Measurements from ENCODE around the gene ZNF385A. TPM values are rescaled to one million over a fixed set of nuclear protein-coding genes. Genes with fewer than 3 reads are reported as not detected.

Gene ZNF385A
- total RNA-seq, 1 experiment from 2014 or later = 3.7 TPM

DNA sequence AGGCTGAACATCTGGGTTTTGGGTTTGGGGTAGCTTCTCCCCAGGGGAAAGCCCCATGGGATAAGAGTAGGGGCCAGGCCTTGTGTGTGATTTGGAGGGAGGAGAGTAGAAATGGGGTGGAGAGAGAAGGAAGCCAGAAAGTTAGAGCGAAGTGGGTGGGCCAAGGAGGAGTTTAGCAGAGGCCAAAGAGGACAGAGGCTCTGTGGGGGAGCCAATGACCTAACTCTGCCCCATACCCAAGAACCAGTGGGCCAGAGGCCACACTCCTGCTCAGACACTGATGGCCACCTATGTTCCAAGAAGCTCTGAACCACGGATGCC lies 9.3 kb downstream of the ZNF385A start:
- no peak for DNase-seq (ENCODE audit: low read depth)

DNA sequence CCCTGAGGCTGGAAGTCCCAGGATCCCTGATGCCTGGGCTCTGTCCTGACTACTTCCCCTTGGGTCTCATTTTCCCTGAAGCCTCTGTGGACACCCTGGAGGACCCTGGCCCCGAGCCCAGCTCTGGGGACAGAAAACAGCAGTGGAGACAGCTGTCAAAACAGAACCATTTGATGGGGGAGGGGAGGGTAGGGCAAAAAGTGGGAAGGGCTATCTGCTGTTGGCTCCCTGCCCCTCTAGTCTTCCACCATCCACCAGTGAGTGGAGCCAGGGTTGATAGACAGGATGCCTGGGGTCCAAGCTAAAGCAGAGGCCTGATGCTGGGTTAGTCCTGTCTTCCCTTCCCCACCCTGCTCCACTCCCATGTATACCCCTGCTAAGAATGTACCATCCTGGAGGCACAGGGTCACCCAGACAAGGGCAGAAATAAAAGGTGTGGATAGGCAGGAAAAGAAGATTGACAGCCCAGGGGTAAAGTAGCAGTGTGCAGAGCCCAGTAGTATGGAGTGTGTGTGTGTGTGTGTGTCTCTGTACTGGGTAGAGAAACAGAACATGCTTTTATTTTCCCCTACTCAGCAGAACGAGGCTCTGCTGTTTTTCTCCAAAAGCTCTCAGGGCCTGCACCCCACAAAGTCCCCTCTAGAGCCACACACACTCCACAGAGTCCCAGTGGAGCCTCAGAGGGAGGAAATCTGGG lies 9.8 kb downstream of the ZNF385A start:
- peak; percentile 76 for DNase-seq (ENCODE audit: low read depth)

DNA sequence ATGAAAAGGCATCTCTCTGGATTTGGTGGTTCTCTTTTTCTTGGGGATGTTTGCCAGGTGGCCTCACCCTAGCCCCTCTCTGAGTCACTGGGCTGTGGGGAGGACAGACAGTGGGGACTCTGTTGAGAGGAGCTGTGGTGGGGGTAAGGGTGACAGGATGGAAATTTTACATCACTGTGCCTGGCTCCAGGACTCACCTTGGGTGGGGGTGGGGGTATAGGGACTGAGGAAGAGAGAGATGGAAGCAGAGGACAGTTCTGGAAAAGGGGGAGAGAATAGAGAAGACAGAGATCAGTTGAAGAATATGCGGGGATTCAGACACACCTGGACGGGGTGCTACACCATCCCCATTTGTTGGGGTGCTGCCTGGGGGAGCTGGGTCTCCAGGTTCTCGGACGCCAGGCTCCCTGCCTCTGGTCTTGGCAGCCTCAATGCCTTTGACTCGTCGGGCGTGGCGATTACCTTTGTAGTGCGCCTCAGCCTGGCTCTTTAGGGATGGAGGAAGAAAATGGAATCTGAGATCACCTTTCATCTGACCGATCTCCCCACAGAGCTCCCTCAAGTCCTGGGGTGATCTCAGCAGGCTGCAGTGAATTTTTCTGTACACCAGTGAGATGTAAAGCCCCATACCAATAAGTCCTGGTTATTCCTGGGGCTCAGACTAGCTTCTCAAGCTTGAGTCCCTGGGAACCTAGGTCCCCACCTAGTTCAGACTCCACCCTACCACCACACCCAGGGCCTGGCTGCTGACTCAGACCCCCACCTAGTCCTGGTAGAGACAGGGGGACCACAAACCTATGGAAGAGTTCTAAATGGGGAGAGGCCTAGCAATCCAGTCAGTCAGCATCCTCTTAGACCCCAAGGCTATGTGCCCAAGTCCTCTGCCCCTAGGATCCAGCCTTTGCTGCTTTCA lies 10.6 kb downstream of the ZNF385A start:
- DNase-seq (ENCODE audit: low read depth) = no peak

DNA sequence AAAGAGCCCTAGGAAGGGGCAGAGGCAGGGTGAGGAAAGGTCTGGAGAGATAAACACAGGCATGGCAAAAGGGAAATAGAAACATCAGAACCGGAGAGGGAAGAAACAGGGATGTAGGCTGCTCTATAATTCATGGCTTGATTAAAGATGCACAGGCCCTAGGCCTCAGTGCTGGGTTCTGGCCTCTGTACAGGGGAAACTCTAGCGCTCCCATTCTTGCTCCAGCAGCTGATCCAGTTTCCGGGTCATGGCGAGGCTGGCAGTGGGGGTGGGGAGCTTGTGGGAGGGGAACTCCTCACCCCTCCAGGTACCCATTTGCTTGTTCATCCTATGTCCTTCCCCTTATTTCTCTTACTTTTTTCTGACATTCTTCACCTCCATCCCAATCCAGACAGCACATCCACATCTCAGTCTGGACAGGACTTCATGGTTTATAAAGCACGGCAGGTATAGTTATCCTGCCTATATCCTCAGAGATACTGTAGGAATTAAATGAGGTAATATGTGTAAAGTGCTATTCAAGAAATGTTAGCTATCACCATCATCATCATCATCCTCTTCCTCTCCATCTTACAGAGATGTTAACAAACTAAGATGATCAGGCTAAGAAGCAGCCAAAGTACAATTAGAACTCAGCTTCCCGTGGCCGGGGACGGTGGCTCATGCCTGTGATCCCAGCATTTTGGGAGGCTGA lies 12.3 kb downstream of the ZNF385A start:
- no peak for DNase-seq (ENCODE audit: low read depth)

DNA sequence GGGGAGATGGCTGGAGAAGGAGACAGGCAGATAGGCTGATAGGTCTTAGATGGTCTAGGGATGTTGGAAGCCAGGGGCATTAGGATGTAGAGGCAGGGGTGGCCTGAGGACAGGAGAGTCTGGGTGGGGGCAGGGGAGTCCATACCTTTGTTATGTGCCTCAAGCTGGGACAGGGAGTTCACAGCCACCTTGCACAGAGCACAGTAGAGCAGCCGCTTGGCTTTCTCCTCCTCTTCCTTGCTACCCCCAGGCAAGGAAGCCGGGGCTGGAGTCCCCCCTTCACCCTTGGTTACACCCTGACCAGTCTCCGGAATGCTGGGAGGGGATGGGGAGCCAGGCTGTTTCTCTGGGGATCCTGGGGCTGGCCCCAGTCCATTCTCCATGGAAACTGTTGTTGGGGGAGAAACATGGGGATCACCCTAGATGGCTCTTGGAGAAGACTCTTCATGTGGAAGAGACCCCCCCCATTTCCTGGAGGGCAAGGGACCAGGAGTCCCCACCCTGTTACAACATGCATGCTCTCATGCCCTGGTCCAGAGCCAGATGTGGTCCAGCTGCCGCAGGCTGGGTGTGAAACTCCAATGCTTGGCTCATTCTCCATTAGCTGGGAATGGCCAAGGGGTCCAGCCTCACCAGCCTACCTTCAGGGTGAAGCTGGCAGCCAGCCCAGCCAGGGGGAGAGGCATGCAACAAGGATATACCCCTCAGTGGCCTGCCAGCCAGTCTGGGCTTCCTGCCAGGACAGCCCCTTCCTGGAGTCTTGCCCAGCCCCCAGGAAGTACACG lies 13.0 kb downstream of the ZNF385A start:
- DNase-seq (ENCODE audit: low read depth) = no peak

DNA sequence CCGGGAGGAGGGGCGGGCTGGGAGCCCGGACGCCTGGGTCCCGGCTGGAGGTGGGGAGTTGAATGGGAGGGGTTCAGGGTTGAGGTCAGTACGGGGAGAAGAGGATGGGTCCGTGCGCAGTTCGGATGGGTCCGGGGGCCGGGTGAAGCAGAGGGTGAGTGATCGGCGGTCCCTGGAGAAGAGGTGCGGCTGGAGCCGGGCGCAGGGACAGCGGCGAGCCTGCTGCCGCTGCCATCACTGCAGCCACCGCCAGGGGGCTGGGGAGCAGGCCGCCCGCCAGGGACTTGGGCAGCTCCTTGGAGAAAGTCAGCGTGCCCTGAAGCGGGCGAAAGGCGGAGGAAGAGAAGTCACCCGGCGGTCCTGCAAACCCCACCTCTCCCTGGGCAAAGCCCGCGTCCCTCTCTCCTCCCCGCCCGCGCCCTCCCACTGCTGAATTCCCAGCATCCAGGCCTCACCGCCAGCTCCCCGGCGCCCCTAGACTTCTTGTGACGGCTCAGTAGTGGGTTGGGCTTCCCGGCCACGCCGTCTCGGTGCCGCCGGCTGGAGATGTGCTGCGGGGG lies 14.3 kb downstream of the ZNF385A start:
- peak; percentile 72 for DNase-seq (ENCODE audit: low read depth)

DNA sequence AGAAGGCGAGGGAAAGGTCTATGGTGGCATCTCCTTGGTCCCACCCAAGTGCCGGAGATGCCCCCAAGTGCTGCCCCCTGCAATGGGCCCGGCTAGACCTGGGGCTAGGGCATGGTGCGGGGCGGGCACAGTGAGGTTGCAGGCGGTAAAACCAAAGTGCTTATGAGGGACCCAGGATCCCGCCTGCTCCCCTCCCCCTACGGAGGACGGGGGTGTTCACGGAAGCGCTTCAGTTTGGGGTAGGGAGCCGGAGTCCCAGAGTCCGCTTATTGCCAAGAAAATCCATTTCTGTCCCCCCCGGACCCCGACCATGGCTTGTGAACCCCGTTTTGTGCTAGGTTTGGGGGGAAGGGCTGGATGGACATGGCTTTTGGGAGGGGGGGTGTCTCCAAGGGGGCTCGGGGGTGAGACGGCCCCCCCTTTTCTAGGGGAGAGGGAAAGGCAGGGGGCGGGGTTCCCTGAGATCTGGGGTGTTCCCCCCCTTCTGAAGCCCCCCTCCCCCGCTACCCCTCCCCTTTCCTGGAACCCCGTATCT lies 14.9 kb downstream of the ZNF385A start:
- no peak for DNase-seq (ENCODE audit: low read depth)

DNA sequence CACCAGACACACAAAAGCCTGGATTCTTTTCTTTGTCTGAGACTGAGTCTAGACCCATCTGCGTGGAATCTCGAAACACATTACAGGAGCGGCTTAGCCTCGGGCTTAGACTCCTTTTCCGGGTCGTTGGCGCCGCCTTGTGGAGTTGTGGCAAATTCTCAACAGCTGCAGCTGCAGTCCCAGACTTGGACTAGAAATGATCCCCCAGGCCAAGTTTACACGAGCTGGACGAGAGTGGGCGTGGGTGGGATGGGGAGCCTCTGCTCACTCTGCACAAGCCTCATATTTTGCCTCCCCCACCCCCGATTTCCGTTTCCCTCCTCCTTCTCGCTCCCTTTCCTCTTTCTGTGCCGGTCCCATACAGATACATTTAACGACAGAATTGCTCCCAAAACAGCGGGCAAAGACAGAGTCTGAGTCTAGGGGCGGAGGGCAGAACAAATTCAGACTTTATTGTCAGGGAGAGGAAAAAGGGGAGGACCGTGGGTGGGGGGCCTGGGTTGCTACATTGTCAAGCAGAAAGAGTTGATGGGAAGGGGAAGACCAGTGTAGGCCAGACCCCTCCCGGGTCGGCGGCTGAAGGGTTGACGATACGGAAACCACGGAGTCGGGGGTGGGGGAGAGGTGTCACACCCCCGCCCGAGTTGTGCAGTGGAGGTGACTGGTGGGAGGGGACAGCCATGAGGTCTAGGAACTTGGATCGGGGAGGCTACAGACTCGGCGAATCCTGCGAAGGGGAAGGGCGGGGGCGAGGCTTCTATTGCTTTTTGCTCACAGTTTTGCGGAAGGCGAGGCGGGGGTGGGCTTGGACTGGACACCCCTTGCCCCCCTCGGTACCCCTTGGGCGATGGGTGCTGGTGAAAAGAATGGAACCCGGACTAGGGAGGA lies 15.6 kb downstream of the ZNF385A start:
- peak; percentile 81 for DNase-seq (ENCODE audit: low read depth)

DNA sequence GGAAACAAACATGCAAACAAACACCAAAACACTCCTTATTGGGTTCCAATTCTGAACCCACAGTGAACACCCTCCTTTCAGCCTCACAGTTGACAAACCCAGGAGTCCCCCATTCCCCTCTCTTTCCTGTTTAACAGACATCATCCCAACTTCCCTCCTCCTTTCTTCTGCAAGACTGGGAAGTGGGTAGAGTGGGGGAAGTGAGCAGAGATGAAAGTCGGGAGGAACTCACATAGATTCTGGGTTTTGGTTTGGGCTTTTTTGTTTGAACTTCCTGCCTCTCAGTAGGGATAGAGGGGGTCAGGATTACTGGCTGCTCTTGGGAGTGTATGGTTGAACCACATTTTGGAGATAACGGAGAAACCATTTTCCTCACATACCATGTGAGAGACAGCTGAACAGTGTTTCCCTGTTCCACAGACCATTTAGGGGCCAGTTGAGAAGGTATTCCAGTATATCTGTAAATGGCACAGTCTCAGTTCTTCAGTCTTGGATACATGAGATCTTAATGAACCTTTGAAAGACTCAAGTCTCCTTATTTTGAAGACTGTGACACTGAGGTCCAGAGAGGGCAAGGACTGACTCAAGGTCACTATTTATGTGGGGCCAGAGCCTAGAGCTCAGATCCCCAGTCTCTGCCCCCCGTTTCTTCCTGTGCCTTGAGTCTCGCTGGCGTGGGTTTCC lies 16.4 kb downstream of the ZNF385A start:
- no peak for DNase-seq (ENCODE audit: low read depth)

DNA sequence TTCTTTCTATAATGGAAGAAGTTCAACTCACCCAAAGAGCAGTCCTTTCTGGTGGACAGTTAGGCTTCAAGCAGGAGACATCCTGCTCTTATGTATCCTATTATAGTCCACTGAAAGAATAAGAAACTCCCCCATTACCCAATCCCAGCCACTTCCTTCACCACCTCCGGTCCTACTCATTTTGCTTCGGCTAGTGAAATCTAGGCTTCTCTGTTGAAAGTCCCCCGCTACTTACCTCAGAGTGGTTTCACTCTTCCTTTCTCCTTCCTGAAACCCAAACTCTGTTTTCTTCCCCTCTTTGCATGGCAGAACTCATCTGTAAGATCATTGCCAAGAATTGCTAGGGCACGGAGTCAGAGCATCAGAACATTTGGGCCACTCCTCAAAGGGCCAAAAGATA lies 20.1 kb downstream of the ZNF385A start, which contains the start of gene GPR84:
Gene GPR84 (minus strand): TSS at position 74 of the 400 bp plus-strand sequence. CDS start 635 bp downstream, outside the sequence.
- DNase-seq (ENCODE audit: low read depth) = no peak

DNA sequence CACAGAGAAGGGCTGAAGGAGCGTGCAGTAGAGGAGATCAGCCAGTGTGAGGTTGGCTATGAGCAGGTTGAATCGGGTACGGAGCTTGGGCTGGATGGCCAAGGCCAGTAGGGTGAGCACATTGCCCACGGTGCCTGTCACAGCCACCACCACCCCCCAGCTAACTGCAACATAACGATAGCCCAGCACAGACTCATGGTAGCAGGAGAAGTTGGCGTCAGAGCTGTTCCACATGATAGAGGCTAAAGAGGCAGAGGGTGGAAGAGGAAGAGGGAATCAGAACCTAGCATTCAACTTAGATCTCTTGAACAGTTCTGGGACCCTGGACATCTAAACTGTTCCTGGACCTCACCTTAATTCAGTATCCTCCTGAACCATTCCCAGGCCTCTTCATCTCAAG lies 20.9 kb downstream of the ZNF385A start:
- no peak for DNase-seq (ENCODE audit: low read depth)

DNA sequence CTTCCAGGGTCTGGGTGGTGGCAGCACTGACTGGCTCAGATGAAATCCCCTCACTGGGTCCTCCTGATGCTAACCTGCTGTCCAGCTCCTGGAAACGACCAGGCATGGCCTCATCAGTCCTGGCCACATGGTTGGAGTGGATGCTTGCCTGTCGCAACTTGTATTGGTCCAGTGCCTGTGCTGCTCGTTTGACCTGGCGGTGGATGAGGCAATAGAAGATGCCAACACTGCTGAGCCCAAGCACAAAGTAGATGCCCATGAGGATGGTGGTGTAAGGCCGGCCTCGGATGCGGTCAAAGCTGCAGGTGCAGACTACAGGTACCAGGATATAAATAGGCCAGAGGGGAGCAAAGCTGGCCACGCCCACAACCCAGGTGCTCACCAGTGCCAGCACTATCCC lies 21.5 kb downstream of the ZNF385A start:
- DNase-seq (ENCODE audit: low read depth) = no peak

DNA sequence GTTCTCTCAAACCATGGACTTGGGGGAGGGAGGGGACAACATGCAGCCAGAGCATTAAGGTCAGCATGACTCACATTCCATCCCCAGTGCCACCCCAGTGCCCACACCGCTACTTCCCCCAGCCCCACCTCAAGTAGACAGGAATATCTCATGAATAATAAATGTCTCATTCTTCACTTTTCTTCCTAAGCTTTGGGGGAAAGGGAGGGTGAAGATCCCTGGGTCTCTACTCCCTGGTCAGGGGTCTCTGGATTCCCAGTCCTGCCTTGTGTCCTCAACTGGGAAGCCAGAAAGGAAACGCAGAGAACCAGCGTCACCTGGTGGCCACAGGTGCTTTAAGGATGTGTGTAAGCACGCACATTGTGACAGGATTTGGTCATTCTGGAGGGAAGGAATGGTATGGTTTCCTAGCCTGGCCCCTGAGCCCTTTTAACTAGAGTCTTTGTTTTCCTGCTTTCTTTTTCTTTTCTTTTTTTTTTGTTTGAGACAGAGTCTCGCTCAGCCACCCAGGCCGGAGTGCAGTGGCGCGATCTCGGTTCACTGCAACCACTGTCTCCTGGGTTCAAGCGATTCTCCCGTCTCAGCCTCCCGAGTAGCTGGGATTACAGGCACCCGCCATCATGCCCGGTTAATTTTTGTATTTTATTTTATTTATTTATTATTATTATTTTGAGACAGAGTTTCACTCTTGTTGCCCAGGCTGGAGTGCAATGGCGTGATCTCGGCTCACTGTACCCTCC lies 23.6 kb downstream of the ZNF385A start:
- peak; percentile 76 for DNase-seq (ENCODE audit: low read depth)

DNA sequence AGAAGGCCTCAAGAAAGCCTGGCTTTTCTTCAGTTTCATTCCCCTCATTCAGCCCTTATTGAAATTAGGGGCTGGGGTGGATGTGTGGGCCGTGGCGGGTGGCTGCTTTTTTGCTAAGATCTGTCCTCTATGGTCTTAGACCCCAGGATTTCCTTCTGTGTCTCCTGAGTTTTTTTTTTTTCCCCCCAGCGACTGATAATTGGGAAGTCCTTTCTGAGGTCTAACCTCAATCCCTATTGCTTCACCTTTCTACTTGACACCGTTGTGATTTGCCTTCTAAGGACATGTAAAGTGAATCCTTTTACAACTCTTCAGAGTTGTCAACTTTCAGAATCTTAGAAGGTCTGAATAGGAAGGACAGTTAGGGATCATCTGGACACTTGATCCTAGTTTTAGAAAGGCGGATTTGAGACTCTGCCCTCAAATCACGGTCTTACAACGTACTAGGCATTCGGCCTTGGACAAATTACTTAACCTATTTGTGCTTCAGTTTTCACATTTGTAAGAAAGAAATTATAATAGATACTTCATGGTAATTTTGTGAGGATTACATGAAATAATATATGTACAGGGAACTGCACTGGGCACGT lies 24.7 kb downstream of the ZNF385A start:
- no peak for DNase-seq (ENCODE audit: low read depth)

DNA sequence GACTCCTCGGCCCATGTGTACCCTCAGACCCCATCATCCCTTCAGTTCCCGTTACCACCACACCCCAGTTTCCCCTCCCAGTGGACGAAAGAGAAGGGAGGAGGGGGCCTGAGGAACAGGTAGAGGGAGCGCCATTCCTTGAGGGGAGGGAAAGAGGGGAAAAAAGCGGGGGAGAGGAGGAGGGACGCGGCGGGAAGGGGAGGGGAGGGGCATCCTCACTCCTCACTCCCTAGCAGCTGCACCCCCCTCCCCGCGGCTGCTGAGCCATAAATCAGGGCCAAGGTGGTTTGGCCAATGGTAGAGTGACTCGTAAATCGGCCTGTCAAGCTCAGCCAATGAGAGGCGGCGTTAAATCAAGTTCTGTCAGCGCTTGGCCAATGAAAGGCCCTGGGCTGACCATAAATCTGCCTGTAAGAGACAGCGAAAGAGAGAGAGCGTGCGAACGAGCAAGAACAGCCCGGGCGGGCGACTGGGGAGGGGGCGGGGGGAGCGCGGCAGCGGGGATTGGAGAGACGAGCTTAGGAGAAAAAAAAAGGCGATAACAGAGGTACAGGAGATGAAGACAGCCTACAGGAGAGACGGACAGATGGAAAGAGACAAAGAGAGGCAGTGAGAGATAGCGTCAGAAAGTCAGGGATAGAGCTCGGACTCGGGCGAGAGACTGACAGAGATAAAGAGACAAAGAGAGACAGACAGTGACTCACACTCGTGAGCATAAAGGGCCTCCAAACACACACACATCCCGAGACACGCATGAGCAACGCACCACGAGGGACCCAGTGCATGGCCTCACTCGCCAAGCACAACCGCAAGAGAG lies 25.4 kb downstream of the ZNF385A start:
- peak; percentile 100 for DNase-seq (ENCODE audit: low read depth)

DNA sequence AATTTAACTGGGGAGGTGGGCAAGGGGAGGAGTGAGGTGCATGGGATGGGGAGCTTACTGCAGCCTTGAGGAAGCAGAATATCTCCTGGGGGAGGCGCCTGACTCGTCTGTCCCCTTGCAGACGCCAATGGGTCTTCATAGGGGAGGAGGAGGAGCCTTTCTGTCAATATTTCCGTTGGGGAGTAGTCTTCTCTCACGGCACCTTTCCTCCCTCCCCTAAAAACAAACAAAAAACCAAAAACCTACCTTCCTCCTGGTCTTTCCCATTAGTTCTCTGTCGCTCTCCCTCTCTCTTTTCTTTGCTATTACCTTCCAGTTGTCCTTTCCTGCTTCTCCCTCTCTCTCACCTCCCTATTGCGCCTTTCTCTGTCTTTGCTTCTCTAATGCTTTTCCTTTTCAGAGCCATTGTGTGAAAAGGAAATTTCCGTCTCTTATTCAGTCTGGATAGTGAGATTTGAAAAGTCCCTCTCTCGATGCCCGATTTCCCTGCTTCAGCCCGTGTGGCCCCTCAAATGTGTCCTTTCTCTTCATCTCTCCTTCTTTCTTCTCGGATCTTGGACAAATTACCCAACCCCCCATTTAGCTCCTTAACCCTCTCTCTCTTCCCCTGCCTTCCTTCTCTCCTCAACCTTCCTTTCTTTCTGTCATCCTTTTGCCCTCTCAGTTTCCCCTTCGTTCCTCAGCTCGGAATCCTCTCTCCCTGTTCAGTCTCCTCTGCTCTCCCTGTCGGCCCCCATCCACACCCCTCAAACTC lies 26.2 kb downstream of the ZNF385A start:
- DNase-seq (ENCODE audit: low read depth) = no peak

Measured in LHCN-M2 (cell line).